ENCODE results near the gene CTSW.
"Not testable (repeated sequence)": the region's sequence is repeated elsewhere in the genome, so short reads cannot be mapped to it uniquely, and the experiment has no call there.

Gene CTSW

GRCh38 chr11:65886826-65887722, 7.4 kb downstream of the CTSW start:
- no peak for FAIRE-seq

GRCh38 chr11:65887723-65888162, 8.1 kb downstream of the CTSW start:
- no peak for FAIRE-seq

GRCh38 chr11:65888163-65888814, 8.7 kb downstream of the CTSW start, which contains the start of gene FIBP:
Gene FIBP, minus strand, starts transcription at chr11:65888471. Its CDS starts 53 bp downstream, at chr11:65888418.
- no peak for FAIRE-seq

GRCh38 chr11:65890324-65891218, 10.9 kb downstream of the CTSW start, which contains the start of gene CCDC85B:
Gene CCDC85B, plus strand, starts transcription at chr11:65890673. Its CDS starts 111 bp downstream, at chr11:65890784.
- no peak for FAIRE-seq

GRCh38 chr11:65891219-65892136, 11.8 kb downstream of the CTSW start:
- FAIRE-seq = no peak

GRCh38 chr11:65892137-65892540, 12.5 kb downstream of the CTSW start:
- not testable (repeated sequence) for FAIRE-seq

- FAIRE-seq = no peak
Measured at GRCh38 chr11:65892661-65893317, 13.2 kb downstream of the CTSW start.

- no peak for FAIRE-seq
Measured at GRCh38 chr11:65894034-65894591, 14.5 kb downstream of the CTSW start.

GRCh38 chr11:65895482-65895981, 15.9 kb downstream of the CTSW start:
- no peak for FAIRE-seq

GRCh38 chr11:65896034-65896999, 16.7 kb downstream of the CTSW start:
- no peak for FAIRE-seq

- FAIRE-seq = no peak
Measured at GRCh38 chr11:65897020-65897471, 17.4 kb downstream of the CTSW start.

- FAIRE-seq = no peak
Measured at GRCh38 chr11:65898656-65899355, 19.2 kb downstream of the CTSW start.

GRCh38 chr11:65899356-65900124, 19.9 kb downstream of the CTSW start:
- no peak for FAIRE-seq

GRCh38 chr11:65900125-65900898, 20.7 kb downstream of the CTSW start, which contains the start of gene FOSL1:
Gene FOSL1, minus strand, starts transcription at chr11:65900388. Its CDS starts 49 bp downstream, at chr11:65900339.
- no peak for FAIRE-seq

- FAIRE-seq = no peak
Measured at GRCh38 chr11:65900899-65901180, 21.2 kb downstream of the CTSW start.

- FAIRE-seq = no peak
Measured at GRCh38 chr11:65903068-65903481, 23.4 kb downstream of the CTSW start.

- no peak for FAIRE-seq
Measured at GRCh38 chr11:65903715-65904114, 24.1 kb downstream of the CTSW start.

Measured in islet of Langerhans (tissue), 1 donor.